ENCODE data around the gene PIP5K1C.
A peak's percentile ranks its signal among the peaks of the same experiment; 100 is the strongest.

Gene PIP5K1C

DNA sequence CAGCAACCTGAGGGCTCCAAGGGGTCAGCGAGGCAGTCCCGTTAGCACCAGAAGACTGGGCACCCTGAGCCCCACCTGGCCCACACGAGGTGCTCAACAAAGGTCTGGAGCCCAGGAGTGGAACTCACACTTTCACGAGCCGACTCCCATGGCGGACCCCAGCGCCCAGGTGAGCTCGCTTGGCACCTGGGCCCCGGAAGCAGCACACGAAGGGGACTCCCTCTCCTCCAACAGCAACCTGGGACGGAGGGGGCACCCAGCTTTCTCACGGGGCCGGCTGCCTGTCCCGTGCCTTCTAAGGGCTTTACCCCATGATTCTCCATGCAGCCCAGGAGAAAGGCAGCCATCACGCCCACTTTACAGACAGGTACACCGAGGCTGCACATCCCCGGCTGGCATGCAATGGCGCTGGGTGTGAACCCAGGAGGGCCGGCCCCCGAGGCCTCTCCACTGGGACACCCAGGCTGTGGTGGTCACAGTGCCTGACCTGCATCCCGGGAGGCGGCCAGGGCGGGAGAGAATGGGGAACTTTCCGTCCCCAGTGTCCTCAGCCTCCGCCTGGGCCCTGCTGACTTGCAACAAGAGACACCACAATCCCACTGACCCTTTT is 5.0 kb downstream of the PIP5K1C start:
- no peak for TF ChIP-seq CTCF (IDR thresholded peaks at IDR 0.05; ENCODE audit: low read depth, low read length, missing control alignments)
- Histone ChIP-seq H3K27me3 (replicated peaks) (no peaks in the 10 kb centered on the region), H3K4me3 (ENCODE audit: low read depth, low read length) (no peak overlapping the region), H3K27ac (no peak overlapping the region), H3K36me3 (replicated peaks) (peaks cover 7% of the 10 kb centered on the region)
- DNase-seq = no peak
- in situ Hi-C loops (cut with HindIII; ENCODE audit: low pct_ligation_motif_present, low sequenced_read_pairs) = no loop called here

GRCh38 chr19:3694361-3695123 is 5.7 kb downstream of the PIP5K1C start:
- TF ChIP-seq CTCF (IDR thresholded peaks at IDR 0.05; ENCODE audit: low read depth, low read length, missing control alignments) = no peak
- DNase-seq = no peak
- in situ Hi-C loops (cut with HindIII; ENCODE audit: low pct_ligation_motif_present, low sequenced_read_pairs) = no loop called here
- H3K4me3 ChIP-seq (ENCODE audit: low read depth, low read length) = no peak overlapping the region
- no peaks in the 10 kb centered on the region for H3K27me3 ChIP-seq (replicated peaks)
- H3K36me3 ChIP-seq (replicated peaks) = peaks cover 7% of the 10 kb centered on the region
- no peak overlapping the region for H3K27ac ChIP-seq

DNA sequence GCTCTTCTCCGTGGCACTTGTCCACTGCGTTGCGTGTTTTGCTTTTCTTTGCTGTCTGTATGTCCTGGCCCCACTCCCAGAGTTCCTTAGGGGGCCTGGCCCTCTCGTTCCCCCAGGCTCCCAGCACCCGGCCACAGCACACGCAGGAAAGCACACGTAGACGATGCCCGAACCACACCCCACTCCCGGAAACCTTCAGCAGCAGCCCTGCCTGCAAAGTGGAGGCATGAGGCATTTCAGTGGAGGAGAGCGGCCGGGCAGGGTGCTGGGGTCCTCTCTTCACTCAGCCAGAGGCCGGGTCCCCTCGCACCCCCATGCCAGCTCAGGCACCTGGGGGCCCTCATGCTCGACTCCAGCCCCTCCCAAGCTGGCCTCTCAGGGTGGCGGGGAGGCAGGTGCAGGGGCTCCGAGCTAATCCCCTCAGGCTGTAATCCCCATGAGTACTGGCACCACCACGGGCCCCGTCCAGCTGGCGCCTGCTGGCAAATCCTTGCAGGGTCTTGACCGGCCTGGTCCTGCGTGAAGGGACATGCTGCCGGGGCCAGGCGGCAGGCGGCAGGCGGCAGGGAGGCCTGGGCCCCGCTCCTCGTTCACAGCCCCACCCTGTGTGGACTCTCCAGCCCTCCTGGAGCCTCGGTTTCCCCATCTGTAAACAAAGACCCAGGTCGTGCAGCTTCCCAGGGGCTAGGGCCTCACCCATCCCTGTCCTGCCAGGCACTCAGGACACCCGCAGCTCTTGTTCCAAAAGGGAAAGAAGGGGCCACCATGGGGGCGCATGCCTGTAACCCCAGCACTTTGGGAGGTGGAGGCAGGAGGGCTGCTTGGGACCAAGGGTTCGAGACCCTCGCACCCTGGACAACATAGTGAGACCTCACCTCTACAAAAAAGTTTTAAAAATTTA is 7.0 kb downstream of the PIP5K1C start:
- Histone ChIP-seq H3K4me3 (ENCODE audit: low read depth, low read length) (no peak overlapping the region), H3K27me3 (replicated peaks) (no peaks in the 10 kb centered on the region), H3K36me3 (replicated peaks) (peaks cover 7% of the 10 kb centered on the region), H3K27ac (no peak overlapping the region)
- TF ChIP-seq CTCF (IDR thresholded peaks at IDR 0.05; ENCODE audit: low read depth, low read length, missing control alignments) = no peak
- in situ Hi-C loops (cut with HindIII; ENCODE audit: low pct_ligation_motif_present, low sequenced_read_pairs) = no loop called here
- no peak for DNase-seq

GRCh38 chr19:3692141-3693024 is 7.9 kb downstream of the PIP5K1C start:
- H3K36me3 ChIP-seq (replicated peaks) = peaks cover 7% of the 10 kb centered on the region
- peak; percentile 78 for TF ChIP-seq CTCF (IDR thresholded peaks at IDR 0.05; ENCODE audit: low read depth, low read length, missing control alignments)
- in situ Hi-C loops (cut with HindIII; ENCODE audit: low pct_ligation_motif_present, low sequenced_read_pairs) = no loop called here
- H3K4me3 ChIP-seq (ENCODE audit: low read depth, low read length) = no peak overlapping the region
- no peak for DNase-seq
- no peaks in the 10 kb centered on the region for H3K27me3 ChIP-seq (replicated peaks)
- H3K27ac ChIP-seq = no peak overlapping the region

DNA sequence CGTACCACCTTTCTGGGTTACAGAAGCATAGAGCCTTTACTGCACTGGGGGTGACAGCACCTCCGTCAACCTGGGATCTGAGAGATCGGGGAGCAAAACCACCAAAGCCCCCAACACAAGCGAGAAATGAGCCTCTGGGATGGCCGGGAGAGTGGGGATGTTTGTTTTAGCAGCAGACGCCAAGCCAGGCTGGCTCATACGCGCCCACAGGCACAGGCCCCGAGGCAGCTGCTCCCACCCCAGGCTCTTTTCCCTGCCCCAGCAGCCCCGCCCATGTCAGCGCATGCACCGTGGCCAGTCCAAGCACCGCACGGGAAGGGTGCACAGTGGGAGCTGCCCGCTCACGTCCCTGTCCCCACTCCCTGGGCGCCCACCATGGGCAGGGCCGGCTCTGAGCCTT is 8.5 kb downstream of the PIP5K1C start:
- Histone ChIP-seq H3K27me3 (replicated peaks) (no peaks in the 10 kb centered on the region), H3K4me3 (ENCODE audit: low read depth, low read length) (no peak overlapping the region), H3K27ac (no peak overlapping the region), H3K36me3 (replicated peaks) (peaks cover 7% of the 10 kb centered on the region)
- in situ Hi-C loops (cut with HindIII; ENCODE audit: low pct_ligation_motif_present, low sequenced_read_pairs) = no loop called here
- TF ChIP-seq CTCF (IDR thresholded peaks at IDR 0.05; ENCODE audit: low read depth, low read length, missing control alignments) = no peak
- DNase-seq = no peak
